MM.1S (cell line): ENCODE data around the gene TMPRSS6.

ENCODE experiments used
- DNase-seq: peaks from one replicate; pipeline ENCODE4 v3.0.0-alpha.2; 2015
- H2AFZ ChIP-seq: fragments of 300-600 bp; sonication (generic); 2 replicates; pipeline ENCODE4 v1.6.0; 2016; ENCODE audit warnings: antibody characterized with exemption, low read length
- H3F3A ChIP-seq: fragments of 300-600 bp; sonication (generic); 2 replicates; pipeline ENCODE4 v1.6.1; 2016; ENCODE audit warnings: mild to moderate bottlenecking, antibody characterized with exemption, low read length, moderate library complexity, mixed read lengths; ENCODE audit not compliant: insufficient read depth
- H3K27ac ChIP-seq: fragments of 300-600 bp; sonication (generic); 2 replicates; pipeline ENCODE4 v1.5.1; 2016; ENCODE audit warnings: mild to moderate bottlenecking, low read length
- H3K27me3 ChIP-seq: fragments of 300-600 bp; sonication (generic); replicated peaks from 2 replicates; pipeline ENCODE4 v1.6.0; 2016; ENCODE audit warnings: low read length; ENCODE audit not compliant: insufficient read depth
- H3K36me3 ChIP-seq: fragments of 300-600 bp; sonication (generic); replicated peaks from 2 replicates; pipeline ENCODE4 v1.6.1; 2016; ENCODE audit warnings: mild to moderate bottlenecking, low read length, mixed read lengths; ENCODE audit not compliant: insufficient read depth
- H3K4me1 ChIP-seq: fragments of 300-600 bp; sonication (generic); 2 replicates; pipeline ENCODE4 v1.6.1; 2016; ENCODE audit warnings: low read length, mixed read lengths
- H3K4me2 ChIP-seq: fragments of 300-600 bp; sonication (generic); 2 replicates; pipeline ENCODE4 v1.6.0; 2016; ENCODE audit warnings: low read depth, low read length
- H3K4me3 ChIP-seq: fragments of 300-600 bp; sonication (generic); 2 replicates; pipeline ENCODE4 v1.5.1; 2016; ENCODE audit warnings: low read length, mixed read lengths
- H3K79me2 ChIP-seq: fragments of 300-600 bp; sonication (generic); 2 replicates; pipeline ENCODE4 v1.6.1; 2016; ENCODE audit warnings: mixed run types, low read length, mixed read lengths
- H3K9ac ChIP-seq: fragments of 300-600 bp; sonication (generic); 2 replicates; pipeline ENCODE4 v1.6.1; 2016; ENCODE audit warnings: low read length, mixed read lengths
- H3K9me2 ChIP-seq: fragments of 300-600 bp; sonication (generic); replicated peaks from 2 replicates; pipeline ENCODE4 v1.6.1; 2016; ENCODE audit warnings: mild to moderate bottlenecking, low read length, mixed read lengths; ENCODE audit not compliant: insufficient read depth
- H3K9me3 ChIP-seq: fragments of 300-600 bp; sonication (generic); replicated peaks from 2 replicates; pipeline ENCODE4 v1.6.1; 2016; ENCODE audit warnings: mild to moderate bottlenecking, low read length, mixed read lengths; ENCODE audit not compliant: insufficient read depth
- H4K20me1 ChIP-seq: fragments of 300-600 bp; sonication (generic); 2 replicates; pipeline ENCODE4 v1.6.1; 2016; ENCODE audit warnings: mild to moderate bottlenecking, low read length, moderate library complexity, mixed read lengths; ENCODE audit not compliant: insufficient read depth
- CTCF ChIP-seq: fragments of 300-600 bp; sonication (generic); IDR thresholded peaks from 2 replicates; pipeline ENCODE4 v1.5.1; 2016; ENCODE audit warnings: antibody characterized with exemption, low read length, mixed read lengths
- EZH2 ChIP-seq: fragments of 300-600 bp; sonication (generic); optimal IDR thresholded peaks from 2 replicates; pipeline ENCODE3; 2017; ENCODE audit warnings: low read depth, mild to moderate bottlenecking, antibody characterized with exemption, low read length, mixed read lengths
- EZH2phosphoT487 ChIP-seq: fragments of 300-600 bp; sonication (generic); IDR thresholded peaks from 2 replicates; pipeline ENCODE4 v1.6.1; 2018; ENCODE audit warnings: antibody characterized with exemption, low read length

Gene TMPRSS6

GRCh38 chr22:37123649-37124048 lies 14.1 kb upstream of the TMPRSS6 start:
- Histone ChIP-seq H3K27me3 (peaks cover 42% of the 10 kb centered on the region), H4K20me1 (no peaks in the 10 kb centered on the region), H2AFZ (no peak overlapping the region), H3K4me2 (no peak overlapping the region), H3K27ac (no peak overlapping the region), H3K9me2 (no peaks in the 10 kb centered on the region), H3F3A (no peaks in the 10 kb centered on the region), H3K36me3 (no peaks in the 10 kb centered on the region), H3K9me3 (no peaks in the 10 kb centered on the region), H3K4me3 (no peak overlapping the region), H3K9ac (no peak overlapping the region), H3K4me1 (peaks cover 10% of the 10 kb centered on the region; the same call in 1 of the 2 replicates), H3K79me2 (no peaks in the 10 kb centered on the region)
- DNase-seq, result no peak
- no peak for TF ChIP-seq CTCF

- no peak overlapping the region for H3K27ac ChIP-seq
Measured at GRCh38 chr22:37122598-37123180, 13.2 kb upstream of the TMPRSS6 start.

GRCh38 chr22:37121887-37122591 lies 12.5 kb upstream of the TMPRSS6 start:
- no peak overlapping the region for H3K4me3 ChIP-seq

More at GRCh38 chr22:37122598-37123180, 13.2 kb upstream of the TMPRSS6 start:
- Histone ChIP-seq H3K79me2 (no peaks in the 10 kb centered on the region), H3K4me3 (no peak overlapping the region), H3K9me2 (no peaks in the 10 kb centered on the region), H3K9ac (no peak overlapping the region), H3K4me1 (peaks cover 10% of the 10 kb centered on the region; the same call in 1 of the 2 replicates), H3K27me3 (peaks cover 34% of the 10 kb centered on the region), H3K9me3 (no peaks in the 10 kb centered on the region), H3F3A (no peaks in the 10 kb centered on the region), H3K36me3 (no peaks in the 10 kb centered on the region), H3K4me2 (peak overlapping the region; percentile 57; the same call in 1 of the 2 replicates), H4K20me1 (no peaks in the 10 kb centered on the region), H2AFZ (no peak overlapping the region)
- DNase-seq, result no peak
- TF ChIP-seq EZH2 (no peak), EZH2phosphoT487 (no peak), CTCF (no peak)

More at GRCh38 chr22:37121887-37122591, 12.5 kb upstream of the TMPRSS6 start:
- Histone ChIP-seq H3K4me1 (peaks cover 10% of the 10 kb centered on the region; the same call in 1 of the 2 replicates), H3K79me2 (no peaks in the 10 kb centered on the region), H3K9ac (no peak overlapping the region), H3K4me2 (peak overlapping the region; percentile 57; the same call in 1 of the 2 replicates), H3K9me2 (no peaks in the 10 kb centered on the region), H4K20me1 (no peaks in the 10 kb centered on the region), H3K27me3 (peaks cover 34% of the 10 kb centered on the region), H3K36me3 (no peaks in the 10 kb centered on the region), H3K27ac (no peak overlapping the region), H2AFZ (peak overlapping the region; percentile 47), H3K9me3 (no peaks in the 10 kb centered on the region), H3F3A (no peaks in the 10 kb centered on the region)
- peak; percentile 76 for DNase-seq
- peak; percentile 11; the same call in 1 of the 2 replicates for TF ChIP-seq CTCF
- no peak for TF ChIP-seq EZH2phosphoT487
